Stimulated activated CD8-positive, alpha-beta memory T cell treated with anti-CD3 and anti-CD28 coated beads, Interleukin-12 subunit alpha, Interleukin-12 subunit beta, amount 100 ng/mL, for 1 hour (primary cell): ENCODE results near the gene SLC35F6.
"Not testable (repeated sequence)": the region's sequence is repeated elsewhere in the genome, so short reads cannot be mapped to it uniquely, and the experiment has no call there.

Experiments used
- DNase-seq: peaks from one replicate; pipeline ENCODE4 v3.0.0-alpha.2; 2020; ENCODE audit warnings: low read depth

The SLC35F6 gene

DNA sequence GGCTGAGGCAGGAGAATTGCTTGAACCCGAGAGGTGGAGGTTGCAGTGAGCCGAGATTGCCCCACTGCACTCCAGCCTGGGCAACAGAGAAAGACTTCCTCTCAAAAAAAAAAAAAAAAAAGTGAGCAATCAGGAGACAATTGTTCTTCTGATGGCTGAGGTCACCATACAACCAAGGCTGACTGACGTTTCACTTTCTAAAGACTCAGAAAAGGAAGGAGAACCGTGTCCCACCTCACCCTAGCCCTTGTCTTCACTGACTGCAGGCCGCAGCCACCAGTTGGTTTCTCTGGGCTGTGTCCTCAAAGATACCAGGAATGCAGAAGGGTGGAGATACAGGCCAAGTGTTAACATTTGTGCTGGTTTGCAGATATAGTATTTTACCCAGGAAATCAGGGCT lies 7.7 kb upstream of the SLC35F6 start:
- no peak for DNase-seq

DNA sequence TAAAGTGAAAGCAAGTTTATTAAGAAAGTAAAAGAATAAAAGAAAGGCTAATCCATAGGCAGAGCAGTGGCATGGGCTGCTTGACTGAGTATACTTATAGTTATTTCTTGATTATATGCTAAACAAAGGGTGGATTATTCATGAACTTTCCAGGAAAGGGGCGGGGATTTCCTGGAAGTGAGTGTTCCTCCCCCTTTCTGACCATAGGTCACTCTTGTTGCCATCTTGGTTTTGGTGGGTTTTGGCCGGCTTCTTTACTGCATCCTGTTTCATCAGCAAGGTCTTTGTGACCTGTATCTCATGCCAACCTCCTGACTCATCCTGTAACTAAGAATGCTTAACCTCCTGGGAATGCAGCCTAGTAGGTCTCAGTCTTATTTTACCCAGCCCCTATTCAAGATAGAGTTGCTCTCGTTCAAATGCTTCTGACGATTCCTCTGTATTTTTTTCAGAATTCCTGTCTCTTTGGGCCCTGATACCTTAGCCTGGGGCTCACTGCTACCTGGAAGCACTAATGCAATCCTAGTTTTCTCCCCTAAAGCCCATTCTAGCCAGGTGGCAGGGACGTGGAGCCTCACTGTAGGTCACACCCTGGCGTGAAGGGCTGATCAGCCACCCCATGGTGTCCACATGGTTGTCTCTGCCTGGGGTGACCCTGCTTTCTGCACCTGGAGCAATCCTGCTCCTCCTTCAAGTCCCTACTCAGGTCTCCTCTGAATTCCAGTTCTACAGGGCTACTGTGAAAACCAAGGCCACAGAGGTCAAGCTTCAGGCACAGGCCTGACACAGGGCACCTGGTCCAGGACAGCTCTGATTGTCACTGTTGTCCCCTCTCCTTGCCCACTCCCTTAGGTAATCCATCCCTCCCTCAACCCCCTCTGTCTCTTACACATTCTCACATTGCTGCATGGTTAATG lies 6.0 kb upstream of the SLC35F6 start:
- no peak for DNase-seq

DNA sequence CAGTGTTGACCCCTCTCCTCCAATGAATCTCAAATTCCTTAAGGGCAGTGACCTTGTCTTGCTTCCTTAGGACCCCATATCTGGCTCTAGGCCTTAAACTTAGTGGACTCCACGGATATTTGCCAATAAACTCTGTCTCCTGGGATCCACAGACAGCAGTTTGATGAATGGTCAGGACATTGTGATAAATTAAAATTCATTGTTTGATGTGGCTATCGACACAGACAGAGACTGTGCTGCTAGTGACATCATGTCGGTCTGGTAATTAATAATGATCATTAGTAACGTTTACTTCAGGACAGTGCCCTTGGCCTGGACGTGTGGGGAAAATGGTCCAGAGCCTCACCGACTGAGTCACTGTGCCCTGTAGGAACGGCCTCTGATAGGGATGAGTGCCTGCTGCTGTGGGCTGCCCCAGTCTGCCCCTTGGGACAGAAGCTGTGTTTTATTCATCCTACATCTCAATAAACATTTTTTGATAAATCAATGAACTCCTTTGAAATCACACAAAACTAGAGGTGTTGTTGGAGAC lies 5.2 kb upstream of the SLC35F6 start:
- DNase-seq, result no peak

DNA sequence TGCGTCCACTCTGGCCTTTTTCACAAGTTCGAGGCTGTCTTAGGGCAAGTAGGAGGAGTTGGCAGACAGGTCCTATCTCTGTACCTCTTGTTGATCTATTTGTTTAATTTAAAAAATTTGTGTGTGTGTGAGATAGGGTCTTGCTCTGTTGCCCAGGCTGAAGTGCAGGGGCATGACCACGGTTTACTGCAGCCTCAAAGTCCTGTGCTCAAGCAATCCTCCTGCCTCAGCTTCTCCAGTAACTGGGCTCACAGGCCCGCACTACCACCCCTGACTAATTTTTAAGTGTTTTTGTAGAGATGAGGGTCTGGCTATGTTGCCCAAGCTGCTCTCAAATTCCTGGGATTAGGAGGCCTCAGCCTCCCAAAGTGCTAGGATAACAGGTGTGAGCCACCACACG lies 4.2 kb upstream of the SLC35F6 start:
- DNase-seq, result no peak

DNA sequence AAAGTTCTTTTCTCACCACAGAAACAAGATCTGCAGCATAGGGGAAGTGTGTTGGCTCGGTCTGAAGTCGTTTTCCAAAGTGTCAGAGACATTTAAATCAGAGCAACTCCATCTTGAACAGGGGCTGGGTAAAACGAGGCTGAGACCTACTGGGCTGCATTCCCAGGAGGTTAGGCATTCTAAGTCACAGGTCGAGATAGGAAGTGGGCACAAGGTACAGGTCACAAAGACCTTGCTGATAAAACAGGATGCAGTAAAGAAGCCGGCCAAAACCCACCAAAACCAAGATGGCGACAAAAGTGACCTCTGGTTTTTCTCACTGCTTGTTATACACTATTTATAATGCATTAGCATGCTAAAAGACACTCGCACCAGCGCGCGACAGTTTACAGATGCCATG lies 3.1 kb upstream of the SLC35F6 start:
- DNase-seq, result not testable (repeated sequence)

DNA sequence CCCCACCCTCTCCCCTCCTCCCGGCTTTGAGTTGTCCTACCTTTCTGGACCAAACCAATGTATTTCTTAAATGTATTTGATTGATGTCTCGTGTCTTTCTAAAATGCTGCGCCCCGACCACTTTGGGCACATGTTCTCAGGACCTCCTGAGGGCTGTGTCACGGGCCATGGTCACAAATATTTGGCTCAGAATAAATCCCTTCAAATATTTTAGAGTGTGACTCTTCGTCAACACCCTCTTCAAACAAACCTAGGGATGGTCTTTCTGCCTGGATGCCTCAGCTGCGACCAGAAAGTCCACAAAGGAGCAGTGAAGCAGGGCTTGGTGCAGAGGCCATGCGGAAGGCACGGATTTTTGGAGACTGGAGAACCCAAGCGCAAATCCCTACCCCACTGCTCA lies 1.1 kb upstream of the SLC35F6 start:
- DNase-seq, result no peak

DNA sequence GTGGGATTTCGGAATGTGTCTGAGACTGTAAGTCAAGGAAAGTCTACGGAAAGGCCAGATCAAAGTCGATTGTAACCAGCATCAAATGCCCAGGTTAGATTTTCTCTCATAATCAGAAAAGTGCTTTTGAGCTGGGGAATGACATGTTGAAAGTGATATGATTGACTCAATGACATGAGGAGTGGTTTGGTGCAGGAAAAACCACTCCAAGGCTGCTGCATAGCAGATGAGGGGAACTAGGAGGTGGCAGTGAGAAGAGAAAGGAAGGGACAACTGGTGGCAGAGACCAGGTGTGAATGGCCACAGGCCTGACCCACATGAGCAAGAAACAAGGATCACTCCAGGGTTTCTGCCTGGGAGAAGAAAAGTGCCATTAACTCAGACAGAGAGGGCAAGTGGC lies 822 bp downstream of the SLC35F6 start:
- no peak for DNase-seq

DNA sequence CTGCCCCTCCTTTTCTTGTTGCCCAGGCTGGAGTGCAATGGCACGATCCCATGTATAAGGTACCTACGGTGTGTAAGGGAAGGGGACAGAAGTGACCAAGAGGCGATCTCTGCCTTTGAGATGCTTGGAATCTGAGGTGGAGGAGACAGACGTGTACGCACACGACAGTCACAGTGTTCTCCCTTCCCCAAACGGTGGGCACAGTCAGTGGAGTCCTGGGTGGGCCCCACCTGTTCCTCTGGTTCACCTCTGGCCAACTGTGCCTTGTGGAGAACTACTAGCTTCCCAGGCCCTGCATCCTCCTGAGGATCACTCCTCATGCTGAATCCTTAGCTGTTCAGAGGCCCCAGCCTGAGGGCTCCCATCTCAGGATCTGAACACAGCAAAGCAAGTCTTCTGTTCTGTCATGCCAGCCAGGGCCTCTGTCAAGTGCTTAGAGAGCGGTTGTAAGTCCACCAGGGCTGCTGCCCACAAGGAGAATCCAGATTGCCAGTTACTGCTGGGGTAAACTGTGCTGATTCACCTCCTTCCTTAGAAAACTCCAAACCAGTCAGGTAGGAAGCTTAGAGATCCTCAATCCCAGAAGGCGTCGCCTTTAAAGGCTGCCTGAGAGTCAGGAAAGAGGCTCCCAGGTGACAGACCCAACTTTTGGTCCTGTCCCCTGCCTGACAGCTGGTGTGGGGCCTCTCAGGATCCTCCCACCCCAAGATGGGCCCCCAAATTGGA lies 1.6 kb downstream of the SLC35F6 start:
- no peak for DNase-seq

DNA sequence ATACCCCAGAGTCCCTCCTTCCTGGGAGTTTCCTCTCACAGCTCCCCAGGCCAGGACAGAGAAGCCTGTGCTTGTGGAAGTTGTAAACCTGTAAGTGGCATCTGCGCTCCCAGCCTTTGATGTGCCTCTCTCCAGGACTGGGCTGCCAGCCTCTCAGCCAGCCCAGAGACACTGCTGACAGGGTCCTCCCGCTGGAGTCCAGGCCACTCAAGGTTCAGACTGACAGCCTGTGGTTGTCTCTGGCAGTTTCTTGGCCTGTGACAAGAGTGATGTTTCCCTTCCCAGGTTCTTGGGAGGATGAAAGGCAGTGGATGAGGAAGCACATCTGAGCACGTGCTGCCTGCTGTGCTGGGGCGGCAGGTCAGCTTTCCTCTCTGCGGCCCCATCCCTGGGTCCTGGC lies 3.0 kb downstream of the SLC35F6 start:
- no peak for DNase-seq

DNA sequence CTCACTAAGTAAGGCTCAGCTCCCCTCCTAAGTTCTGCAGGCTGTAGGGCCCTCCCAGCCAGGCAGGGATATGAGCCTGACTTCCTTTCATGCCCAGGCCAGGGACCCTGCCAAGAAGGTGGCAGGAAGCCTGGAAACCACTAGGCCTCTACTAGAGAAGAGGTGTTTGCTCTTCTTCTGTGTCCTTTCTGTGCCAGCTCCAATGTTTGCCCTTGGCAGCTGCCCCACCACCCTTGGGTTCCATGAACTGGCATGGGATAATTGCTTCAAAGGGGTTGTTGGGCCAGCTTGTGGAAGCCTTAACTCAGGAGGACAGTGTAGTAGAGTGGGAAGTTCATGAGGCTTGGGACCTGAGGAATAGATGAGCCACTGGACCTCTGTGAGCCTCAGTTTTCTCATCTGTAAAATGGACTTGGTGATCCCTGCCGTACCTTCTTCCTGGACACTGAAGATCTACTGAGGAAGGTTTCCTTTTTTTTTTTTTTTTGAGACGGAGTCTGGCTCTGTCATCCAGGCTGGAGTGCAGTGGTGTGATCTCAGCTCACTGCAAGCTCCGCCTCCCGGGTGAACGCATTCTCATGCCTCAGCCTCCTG lies 3.9 kb downstream of the SLC35F6 start:
- no peak for DNase-seq

DNA sequence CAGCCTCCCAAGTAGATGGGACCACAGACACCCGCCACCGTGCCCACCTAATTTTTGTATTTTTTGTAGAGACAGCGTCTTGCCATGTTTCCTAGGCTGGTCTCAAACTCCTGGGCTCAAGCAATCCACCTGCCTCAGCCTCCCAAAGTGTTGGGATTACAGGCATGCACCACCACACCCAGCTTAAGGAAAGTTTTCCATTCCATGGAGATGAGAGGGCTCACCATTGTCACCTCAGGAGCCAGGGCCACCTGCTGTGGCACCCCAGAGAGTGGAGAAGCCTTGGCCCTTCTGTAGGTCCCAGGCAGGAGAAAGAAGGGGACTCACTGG lies 4.6 kb downstream of the SLC35F6 start:
- no peak for DNase-seq

DNA sequence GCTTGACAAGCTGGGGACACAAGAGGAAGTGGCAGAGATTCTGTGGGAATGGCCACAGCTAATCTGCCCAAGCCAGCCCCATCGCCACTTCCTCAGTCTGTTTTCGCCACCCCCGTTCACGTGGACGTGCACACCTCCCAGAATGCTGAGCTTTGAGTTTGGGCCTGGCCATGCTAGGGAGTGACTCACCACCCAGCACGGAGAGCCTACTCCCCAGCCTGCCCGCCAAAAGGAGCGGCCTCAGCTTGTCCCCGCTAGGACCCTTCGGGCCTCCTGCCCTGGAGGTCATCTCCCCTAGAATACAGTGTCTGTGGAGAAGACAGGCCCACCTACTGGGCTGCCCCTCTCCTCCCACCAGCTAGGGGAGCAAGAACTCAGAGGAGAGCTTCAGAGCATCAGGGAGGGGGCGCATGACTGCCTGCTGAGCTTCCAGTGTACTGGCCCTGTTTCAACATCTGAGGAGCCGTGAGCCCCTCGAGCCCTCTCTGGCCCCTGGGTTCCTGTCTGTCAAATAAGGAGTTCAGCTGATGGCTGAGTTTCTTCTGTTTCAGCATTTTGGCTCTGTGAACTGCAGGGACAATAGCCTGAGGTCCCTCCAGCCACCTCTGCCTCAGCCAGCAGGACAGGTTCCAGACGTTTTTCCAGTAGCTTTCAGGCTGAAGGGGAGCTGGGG lies 5.1 kb downstream of the SLC35F6 start:
- DNase-seq, result no peak

DNA sequence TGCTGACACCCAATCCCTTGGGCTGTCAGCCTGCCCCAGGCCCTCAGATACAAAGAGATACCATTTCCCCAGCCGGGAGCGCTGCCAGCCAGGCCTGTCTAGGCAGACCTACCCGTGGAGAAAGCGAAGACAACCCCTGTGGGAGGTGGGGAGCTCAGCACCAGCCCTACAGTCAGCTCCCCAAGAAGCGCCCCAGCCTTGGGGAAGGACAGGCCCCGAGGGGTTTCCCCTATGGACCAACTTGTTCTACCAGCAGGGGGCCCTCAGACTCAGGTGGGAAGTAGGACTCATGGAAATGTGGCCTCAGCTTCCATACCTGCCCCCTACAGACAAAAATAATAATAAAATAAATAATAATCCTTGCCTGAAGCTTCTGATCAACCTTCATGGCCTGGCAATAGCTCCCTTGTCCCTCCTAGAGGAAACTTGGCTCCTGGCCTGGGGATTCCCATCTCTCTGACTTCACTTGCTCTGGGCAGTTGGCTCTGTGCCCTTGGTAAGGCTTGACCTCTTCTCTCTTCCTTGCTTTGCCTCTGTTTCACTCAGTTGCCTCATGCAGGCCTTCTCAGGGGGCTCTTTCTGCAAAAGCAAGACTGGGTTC lies 7.0 kb downstream of the SLC35F6 start:
- no peak for DNase-seq

DNA sequence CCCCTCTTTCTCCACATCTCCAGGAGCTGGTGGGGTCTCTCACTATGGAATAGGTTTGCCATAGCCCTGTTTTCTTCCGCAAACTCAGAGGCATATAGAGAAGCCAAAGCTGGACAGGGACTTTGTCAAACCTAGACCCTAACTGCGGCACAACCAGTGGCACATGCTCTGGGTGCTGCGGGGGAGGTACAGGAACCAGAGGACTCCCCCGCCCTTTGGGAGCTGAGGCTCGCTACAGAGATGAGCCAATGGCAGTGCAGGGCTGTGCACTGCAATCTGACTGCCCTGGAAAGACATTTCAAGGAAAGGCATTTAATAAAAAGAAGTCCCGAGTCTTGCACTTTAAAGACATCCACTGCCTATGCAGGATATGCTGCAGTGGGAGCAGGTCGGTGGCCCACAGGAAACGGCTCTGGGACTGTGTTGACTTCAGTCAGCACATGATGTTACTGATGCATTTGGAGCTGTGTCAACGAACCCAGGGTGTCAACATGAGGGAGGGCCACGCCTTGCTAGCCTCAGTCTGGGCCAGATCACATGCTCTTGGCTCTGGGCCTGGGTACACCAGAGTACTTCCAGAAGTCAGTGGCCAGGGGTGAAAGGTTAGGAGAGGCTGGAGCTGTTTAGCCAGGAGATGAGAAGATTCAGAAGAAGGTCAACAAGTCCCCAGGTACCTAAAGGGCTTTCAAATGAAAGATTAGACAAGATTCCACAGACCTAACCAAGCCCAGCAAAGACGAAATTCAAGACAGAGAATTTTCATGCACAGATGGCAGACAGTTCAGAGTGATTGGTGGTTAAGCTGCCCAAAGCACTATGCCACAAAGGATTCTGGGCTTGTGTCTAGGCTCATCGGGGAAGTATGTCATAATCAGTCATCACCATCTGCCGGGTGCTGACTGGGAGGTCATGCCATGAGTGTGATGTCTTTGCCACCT lies 8.2 kb downstream of the SLC35F6 start:
- DNase-seq, result no peak

DNA sequence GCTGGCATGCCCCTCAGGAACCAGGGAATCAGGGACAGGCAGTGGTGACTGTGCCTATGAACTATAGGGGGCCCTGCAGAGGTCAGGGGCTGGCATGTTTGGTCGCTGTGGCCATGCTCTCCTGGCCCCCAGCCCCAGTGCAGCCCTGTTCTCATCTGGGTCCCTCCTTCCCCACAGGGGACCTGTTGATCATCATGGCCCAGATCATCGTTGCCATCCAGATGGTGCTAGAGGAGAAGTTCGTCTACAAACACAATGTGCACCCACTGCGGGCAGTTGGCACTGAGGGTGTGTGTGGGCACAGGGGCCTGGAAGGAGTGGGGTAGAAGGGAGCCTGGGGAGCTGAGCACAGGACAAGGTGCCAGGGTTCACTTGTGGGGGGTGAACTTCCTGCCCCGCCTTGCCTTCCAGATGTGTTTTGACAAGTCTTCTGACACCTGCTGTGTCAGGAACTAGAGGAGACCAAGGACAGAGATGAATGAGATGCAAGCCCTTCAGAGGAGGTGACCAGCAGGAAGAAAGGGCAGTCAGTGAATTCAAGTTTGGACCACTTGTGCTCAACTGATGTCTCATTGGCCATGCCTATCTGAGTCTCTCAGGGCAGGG lies 12.2 kb downstream of the SLC35F6 start:
- no peak for DNase-seq

DNA sequence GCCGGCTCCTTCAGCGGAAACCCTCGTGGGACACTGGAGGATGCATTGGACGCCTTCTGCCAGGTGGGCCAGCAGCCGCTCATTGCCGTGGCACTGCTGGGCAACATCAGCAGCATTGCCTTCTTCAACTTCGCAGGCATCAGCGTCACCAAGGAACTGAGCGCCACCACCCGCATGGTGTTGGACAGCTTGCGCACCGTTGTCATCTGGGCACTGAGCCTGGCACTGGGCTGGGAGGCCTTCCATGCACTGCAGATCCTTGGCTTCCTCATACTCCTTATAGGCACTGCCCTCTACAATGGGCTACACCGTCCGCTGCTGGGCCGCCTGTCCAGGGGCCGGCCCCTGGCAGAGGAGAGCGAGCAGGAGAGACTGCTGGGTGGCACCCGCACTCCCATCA lies 14.0 kb downstream of the SLC35F6 start:
- no peak for DNase-seq

DNA sequence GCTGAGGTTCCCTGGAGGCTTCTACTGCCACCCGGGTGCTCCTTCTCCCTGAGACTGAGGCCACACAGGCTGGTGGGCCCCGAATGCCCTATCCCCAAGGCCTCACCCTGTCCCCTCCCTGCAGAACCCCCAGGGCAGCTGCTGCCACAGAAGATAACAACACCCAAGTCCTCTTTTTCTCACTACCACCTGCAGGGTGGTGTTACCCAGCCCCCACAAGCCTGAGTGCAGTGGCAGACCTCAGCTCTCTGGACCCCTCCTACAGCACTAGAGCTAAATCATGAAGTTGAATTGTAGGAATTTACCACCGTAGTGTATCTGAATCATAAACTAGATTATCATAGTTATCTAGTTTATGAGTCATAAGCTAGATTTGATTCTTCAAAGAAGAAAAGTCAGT lies 14.4 kb downstream of the SLC35F6 start:
- DNase-seq, result no peak

DNA sequence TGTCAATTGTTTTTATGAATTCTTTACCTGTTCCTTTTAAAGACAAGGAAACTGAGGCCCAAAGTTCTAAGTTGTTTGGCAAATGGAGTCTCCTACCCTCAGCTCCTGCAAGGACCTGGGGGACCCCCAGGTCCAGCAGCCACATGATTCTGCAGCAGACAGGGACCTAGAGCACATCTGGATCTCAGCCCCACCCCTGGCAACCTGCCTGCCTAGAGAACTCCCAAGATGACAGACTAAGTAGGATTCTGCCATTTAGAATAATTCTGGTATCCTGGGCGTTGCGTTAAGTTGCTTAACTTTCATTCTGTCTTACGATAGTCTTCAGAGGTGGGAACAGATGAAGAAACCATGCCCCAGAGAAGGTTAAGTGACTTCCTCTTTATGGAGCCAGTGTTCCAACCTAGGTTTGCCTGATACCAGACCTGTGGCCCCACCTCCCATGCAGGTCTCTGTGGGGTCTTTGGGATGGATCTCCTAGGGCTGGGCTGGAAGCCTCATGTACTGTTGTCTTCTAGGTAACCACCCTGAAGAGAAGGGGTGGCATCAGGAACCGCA lies 16.2 kb downstream of the SLC35F6 start:
- DNase-seq, result no peak

DNA sequence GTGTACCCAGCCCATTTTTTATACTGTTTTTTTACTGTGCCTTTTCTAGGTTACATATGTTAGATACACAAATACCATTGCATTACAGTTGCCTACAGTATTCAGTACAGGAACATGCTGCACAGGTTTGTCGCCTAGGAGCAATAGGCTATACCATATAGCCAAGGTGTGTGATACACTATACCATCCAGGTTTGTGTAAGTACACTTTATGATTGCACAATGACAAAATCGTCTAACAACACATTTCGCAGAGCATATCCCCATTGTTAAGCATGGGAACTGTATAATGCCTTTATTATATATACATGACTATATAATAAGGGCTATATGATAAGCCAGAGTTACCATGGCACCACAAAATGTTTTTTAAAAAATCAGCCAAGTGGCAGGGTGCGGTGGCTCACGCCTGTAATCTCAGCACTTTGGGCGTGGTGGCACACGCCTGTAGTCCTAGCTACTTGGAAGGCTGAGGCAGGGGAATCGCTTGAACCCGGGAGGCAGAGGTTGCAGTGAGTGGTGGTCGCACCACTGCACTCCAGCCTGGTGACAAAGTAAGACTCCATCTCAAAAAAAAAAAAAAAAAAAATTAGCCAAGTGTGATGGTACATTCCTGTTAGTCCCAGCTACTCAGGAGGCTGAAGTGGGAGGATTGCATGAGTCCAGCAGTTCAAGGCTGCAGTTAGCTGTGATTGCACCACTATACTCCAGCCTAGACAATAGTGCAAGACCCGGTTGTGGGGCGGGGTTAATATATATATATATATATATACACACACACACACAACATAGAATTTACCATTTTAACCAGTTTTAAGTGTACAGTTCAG lies 19.0 kb downstream of the SLC35F6 start:
- DNase-seq, result no peak
